Superior temporal gyrus (tissue), 1 donor: ENCODE data around the gene WDR86.

ENCODE experiments used
- DNase-seq: peaks from one replicate; pipeline ENCODE4 v3.0.0-alpha.2; 2016; ENCODE audit errors: extremely low spot score

WDR86 gene

DNA sequence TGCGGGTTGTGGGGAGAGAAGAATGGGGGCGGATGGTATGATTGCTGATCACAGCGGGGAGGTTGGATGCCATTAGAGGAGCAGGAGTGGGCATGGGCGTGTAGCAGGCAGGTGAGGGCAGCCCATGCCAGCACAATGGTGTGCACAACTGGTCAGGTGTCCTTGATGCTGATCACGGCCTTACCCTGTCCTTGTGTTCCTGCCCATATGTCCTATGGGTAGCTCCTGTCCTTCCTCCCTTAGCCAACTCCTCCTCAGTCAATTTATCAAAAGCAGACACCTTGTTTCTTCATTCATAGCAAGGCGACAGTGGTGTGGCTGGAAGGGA, 30.7 kb downstream of the WDR86 start:
- DNase-seq, result no peak

DNA sequence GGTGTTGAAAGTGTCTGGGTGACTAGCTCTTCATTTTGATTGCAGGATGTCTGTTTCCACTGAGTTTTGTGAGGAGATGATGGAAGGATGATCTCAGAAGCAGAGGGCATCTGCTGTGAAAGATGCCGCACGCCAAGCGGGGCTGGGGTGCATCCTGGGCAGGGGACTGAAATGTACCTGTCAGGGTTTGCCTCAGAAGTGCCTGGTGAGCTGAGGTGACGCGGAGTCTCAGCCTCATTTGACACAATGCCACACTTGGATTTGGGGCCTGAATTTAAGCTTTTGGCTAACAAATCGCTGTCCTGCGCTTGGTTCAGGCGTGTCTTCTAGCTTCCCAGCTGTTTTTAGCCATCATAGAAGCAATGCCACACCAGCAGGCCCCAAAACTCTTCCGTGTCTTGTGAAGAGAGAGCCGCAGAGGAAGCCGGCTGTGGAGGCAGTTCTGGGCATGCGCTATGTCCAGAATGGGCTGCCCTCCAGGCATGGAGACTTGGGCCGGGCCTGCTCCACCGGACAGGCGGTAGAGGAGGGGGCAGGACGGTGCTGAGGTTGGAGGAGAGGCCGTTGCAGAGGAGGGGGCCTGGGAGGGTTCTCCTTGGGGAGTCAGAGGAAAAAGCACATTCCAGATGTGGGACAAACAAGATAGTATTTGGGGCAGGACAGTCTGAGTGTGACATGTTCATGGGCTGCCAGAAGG, 31.2 kb downstream of the WDR86 start:
- DNase-seq, result no peak

DNA sequence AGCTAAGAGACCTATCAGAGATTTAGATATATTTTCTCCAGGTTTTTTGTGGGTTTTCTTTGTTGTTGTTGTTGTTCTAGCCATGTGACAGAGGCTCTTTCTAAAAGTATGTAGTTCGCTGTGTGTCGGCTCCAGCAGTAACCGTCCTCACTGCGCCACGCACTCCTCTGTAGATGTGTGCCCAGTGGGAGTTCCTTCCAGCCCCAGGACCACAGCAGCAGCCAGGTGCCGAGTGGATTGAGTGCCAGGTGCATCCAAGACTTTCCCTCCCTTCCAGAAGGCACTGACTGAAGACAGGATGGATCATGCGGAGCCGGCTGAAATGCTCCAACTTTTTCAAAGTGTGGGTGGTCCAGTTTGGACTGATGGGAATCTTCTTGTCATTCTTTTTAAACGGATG, 31.8 kb downstream of the WDR86 start:
- DNase-seq, result no peak

DNA sequence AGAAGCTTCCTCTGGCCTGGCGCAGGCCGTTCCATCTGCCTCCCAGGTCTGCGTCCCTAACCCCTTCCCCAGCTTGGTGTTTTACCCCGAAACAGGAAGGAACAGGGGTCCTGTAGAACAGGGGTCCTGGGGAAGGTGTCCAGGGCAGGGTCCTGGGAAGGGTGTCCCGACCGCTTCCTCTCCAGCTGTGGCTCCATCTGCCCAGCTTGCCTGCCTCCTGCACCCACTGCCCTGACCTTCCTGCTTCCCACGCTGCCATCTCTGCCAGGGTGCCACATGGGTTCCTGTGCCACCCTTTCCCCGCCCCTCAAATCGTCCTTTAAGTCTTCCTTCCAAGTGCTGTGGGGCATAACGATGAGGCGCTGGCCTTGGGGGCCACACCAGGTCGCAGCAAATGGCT, 32.4 kb downstream of the WDR86 start:
- no peak for DNase-seq

DNA sequence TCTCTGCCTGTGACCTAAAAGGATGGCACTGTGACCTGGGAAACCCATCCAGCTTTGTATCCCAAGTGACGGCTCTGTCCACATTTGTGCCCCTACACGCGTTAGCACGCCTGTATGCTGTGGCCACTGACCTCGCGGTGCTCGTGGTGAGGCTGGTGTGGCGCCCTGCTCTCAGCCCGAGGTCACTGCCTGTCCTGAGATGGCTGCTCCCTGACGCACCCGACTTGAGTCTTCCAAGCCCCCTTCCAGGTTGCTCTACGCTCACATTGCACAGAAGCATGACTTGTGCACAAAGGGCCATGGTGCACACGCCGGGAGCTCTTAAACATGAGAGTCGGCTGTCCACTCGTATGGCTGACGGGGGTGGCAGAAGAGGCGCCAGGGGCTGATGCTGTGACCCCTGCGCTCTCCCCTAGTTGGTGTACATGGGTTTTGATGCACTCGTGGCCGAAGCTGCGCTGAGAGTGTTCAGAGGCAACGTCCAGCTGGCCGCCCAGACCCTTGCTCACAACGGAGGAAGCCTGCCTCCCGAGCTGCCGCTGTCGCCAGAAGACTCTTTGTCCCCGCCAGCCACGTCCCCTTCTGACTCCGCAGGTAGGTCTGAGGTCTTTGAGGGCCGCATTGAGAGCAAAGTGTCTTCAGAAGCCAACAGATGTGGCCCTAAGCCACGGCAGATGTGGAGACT, 33.5 kb downstream of the WDR86 start:
- no peak for DNase-seq

DNA sequence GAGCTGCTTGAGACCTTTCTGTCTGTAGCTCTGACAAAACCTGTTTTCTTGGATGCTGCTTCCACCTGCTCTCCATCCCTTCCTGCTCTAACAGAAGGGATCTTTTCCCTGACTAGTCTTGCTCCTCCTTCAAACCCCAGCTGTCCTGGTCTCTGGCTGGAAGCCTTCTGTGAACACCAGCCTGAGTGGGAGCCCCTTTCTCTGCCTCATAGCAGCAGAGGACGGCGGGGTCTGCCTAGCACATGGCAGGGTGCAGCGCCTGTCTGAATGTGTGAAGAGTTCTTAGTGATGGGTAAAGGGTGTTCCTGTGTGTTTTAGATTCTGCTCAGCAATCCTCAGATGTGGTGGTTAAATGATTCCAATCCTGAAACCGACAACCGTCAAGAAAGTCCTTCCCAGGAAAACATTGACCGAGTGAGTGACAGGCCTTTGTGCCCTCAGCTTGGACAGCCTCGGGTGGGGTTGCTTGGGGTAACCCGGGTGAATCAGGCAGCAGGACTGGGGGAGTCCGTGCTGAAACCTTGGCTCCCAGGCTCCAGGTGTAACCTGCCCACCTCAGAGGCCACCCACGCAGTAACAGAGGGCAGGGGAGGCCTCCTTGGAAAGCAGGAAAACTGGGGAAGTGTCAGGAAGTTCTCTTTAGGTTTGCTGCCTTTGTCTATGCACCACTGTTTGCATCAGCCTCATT, 34.2 kb downstream of the WDR86 start:
- no peak for DNase-seq

DNA sequence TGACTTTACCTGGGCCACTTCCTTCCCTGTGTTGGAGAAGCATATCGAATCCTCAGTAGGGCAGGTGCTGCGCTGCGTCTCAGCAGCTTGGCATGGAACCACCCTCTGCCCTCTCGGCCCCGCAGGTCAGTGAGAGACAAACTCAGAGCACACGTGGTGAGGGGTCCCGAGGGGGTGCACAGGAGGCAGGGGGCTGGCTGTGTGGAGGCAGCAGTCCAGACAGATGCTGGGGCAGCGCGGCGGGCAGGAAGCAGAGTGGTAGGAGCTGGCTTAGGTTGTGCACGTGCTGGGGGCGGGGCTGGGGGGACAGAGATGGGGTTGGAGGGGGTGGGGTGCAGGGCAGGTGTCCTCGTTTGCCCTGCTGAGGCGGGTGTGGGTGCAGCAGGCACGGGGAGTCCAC, 35.1 kb downstream of the WDR86 start:
- DNase-seq, result no peak

DNA sequence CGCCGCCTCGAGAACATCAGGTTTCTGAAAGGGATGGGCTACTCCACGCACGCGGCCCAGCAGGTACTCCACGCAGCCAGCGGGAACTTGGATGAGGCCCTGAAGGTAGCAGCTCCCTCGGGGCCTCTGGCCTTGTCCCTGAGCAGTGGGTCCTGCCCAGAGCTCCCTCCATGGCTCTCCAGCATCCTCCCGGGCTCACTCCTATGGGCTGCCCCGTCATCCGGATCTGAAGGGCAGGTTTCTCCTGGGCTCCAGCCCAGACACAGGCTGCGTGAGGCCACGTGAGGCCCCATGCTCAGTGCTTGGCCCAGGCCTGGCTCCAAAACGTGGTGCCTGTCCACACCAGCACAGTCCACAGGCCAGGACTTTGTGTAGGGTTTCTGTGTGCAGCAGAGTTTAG, 35.7 kb downstream of the WDR86 start:
- DNase-seq, result no peak

DNA sequence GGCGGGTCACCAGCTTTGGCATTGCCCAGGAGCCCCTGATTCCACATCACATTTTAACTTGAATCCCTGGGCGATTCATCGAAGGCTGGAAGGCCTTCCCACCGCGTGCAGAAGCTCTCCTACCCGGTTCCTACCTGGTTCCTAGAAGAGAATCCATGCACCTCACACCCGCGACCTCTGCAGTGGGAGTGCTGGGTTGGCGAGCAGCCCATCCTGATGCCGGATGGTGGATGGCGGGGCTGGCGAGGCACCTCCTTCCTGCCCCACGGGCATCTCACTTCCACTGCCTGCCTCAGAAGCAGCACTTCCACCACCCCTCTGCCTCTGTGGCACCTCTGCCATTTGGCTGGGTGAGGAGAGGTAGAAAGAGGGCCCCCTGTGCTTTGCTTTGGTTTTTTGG, 36.2 kb downstream of the WDR86 start:
- no peak for DNase-seq

DNA sequence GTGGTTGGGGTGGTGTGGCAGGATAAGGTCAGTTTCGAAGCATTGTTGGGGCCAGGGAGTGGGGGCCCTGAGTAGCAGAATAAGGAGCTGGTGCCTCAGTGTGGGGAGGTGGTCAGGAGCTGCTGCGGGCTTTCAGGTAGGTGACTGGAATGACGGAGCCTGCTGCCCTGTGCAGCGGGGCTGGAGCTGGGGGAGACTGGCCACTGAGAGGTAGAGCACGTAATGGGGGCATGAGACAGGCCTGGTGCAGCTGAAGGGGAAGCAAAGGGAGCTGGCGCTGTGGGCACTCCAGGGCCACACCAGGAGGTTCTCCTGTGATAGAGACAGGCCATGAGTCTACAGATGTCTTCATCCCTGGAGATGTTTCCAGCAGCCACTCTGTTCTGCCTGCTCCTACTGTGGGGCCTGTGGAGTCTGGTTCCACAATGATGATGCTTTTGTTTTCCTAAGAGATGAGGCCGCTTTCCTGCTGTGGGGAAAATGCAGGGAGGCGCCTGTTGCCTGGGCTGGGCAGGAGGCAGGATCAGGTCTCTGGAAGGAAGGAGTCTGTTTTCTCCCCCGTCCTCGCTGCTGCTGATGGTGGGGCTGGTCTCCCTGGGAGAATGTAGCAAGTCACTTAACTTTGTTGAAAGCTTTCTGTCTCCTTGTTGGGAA, 37.1 kb downstream of the WDR86 start:
- DNase-seq, result no peak

DNA sequence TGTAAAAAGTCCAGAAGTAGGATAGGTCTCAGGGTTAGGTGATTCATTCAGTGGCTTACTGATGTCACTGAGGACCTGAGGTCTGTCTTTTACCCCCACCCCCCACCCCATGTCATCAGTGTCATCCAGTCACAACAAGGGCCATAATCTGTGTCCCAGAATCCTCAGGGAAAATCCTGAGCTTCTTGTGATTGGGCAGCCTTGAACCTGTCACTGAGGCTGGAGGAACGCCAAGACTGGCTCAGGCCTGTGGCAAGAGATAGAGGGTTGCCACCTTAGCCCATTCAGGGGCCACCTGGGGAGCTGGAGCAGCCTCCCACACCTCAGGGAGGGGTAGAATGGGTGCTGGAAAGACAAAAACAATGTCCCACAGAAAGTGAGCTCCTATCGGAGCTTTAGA, 38.6 kb downstream of the WDR86 start:
- no peak for DNase-seq

DNA sequence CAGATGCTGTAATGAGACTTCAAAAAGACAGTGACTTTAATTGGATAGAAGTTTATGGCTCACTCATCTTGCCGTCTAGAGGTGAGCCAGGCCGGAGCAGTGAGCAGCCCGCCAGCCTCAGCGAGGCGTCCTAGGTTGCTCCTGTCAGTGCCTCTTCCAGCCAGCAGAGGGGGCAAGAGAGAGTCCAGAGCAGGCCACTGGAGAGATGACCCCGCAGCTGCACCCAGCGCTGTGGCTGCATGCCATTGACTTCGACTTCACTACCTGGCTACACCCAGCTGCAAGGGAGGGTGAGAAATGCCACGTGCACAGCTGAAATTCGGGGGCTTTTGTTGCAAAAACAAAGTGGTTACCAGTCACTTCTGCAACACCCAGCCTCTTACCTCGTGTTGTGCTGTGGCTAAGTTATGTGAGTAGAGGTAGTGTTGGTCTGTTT, 41.7 kb downstream of the WDR86 start:
- DNase-seq, result peak; percentile 84

DNA sequence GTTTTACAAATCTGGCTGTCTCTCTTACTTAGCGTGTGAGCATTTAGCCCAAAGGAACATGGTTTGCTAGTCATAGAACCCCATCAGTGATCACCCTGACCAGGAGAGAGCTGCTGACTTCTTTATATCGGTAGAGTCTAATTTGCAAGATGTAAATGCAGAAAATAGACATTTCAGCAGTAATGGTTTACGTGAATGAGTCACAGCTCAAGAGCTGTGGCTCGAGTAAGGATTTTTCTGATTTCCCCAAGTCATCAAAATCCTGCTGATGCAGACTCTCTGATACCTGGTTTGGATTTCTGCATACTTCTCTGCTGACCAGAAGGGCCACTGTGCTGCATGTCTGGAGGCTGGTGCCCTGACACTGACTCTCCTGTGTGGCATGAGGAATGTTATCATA, 42.6 kb downstream of the WDR86 start:
- peak; percentile 12 for DNase-seq

DNA sequence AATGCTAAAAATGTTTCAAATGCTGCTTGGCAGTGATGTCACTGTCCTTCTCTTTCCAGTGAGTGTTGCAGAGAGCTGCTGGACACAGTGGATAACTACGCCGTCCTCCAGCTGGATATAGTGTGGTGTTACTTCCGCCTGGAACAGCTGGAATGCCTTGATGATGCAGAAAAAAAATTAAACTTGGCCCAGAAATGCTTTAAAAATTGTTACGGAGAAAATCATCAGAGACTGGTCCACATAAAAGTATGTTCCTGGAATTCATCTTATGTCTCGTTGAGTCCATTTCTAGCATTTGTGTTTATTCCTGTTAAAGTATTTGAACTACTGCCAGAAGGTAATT, 43.0 kb downstream of the WDR86 start:
- no peak for DNase-seq

DNA sequence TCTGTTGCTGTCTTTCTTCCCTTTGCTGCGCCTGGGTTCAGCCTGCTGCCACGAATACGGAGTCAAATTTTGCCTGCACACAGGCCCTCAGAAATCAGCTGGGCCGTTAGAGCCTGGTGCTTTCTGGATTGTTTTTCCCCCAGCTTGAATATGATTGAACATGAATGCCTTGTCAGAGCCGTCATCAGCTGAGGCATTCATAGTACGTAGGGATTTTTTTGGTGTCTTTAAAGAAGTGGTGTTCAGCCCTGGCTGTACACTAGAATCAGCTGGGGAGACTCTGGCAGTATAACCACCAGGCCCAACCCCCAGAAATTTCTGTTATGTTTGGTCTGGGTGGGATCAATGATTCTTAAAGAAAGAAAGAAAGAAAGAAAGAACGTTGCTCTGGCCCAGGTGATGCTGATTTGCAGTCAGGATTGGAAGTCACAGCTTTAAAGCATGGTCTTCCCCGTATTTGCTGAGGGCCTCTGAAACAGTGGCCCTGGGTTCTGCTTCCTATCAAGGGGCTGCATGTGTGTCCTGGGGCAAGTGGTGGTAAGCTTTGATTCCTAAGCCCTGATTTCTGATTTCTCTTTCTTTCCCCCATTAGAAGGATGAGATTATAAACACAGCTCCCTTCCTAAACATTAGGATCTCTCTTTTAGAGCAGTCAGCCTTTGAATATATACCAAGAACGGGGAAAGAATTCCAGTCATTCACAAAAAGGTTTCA, 43.5 kb downstream of the WDR86 start:
- peak; percentile 11 for DNase-seq

DNA sequence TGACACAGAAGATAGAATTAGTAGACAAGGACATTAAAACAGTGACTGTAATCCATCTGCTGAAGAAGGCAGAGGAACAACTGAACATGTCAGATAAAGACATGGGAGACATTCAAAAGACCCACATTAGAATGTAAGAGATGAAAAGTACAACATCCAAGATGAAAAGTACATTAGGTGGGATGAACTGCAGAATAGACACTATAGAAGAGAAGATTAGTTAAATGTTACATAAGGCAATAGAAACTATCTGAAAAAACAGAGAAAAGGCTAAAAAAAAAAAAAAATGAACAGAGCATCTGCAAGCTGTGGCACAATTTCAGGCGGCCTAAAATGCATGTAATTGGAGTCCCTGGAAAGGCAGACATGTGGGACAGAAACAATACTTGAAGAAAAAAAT, 46.7 kb downstream of the WDR86 start:
- DNase-seq, result no peak

DNA sequence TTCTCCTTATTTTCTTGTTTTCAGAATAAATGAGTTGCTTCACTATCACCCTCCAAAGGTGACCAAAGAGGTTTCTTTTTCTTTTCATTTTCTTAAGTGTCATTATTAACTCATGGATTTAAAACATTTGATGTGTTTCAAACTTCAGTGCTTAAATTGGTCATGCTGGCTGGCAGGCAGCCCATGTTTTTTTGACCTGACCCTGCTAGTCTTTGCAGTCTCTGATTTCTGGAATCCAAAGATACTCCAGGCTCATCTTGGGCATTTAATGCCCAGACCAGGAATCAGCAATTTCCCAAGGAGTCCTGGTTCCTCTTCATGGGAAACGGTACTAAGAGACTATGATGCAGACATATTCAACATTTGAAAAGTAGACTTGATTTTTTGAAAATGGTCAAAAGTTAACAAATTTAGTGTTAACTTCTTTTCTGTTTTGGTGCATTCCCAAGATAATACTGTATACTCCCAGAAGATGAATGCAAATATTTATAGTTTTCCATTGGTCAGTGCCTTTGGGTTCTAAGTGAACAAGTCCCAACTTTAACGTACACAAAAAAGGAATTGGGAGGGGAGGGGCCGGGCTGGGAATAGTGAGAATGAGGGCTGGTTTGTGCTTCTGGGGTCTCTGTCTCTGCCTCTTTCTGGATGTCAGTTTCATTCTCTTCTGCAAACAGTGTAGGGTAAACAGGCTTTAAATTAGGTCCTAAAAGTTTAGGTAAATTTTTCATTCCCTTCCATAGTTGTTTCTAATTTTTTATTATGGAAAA, 48.5 kb downstream of the WDR86 start:
- no peak for DNase-seq

DNA sequence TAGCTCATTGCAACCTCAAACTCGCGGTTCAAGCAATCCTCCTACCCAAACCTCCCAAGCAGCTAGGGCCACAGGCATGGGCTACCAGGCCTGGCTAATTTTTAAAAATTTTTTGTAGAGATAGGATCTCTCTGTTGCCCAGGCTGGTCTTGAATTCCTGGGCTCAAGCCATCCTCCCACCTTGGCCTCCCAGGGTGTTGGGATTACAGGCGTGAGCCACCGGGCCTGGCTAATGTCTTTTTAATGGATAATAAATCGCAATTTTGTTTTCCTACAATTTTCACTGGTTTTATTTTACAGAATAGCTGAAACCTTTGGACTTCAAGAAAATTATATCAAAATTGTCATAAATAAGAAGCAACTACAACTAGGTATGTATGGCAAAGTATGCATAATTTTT, 57.3 kb downstream of the WDR86 start:
- no peak for DNase-seq

DNA sequence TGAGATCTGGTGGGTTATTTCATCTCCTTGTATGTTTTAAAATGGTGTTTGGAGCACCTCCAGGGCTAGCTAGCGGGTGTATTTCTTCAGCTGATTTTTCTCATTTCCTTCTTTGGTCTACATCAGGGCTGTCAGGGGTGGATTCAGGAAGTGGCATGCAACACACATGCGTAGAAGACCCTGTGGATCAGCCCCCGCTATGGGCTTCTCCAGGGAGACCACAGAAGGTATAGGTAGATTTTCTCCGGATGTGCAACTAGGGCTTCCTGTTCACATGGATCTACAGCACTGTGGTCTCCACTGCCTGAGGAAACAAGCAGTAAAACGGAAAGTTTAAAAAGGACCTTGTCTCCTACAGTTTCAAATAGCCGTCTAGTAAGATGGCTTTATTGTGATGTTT, 57.9 kb downstream of the WDR86 start:
- no peak for DNase-seq

DNA sequence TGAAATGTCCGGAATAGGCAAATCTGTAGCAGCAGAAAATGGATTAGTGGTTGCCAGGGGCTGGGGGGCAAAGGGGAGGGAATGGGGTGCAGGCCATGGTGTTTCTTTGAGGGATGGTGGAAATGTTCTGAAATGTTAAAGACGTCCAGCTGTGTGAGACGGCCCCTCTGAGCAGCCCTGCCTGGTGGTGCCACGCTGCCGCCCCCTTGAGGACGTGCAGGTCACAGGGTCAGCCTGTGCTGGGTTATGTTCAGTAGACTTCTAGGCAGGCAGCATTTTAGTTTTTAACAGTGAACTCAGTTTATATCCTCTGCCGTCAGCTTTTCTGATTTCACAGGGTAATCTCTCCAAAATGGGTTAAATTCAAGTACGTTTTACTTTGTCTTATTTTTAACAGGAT, 58.8 kb downstream of the WDR86 start:
- no peak for DNase-seq

DNA sequence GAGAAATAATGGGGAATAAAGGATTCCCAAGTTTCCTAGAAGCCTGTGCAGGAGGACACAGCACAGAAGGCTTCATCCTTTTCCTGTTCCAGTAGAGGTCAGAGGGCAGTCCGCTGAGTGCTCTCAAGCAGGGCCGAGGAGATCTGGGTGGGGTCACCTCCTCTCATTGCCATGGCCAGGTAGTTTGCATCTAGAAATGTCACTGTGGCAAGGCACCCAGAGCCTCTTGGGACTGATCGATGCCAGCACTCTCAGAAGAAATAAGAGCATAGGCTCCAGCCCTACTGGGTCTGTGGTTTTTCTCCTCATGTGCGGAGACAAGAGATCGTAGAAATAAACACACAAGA, 60.4 kb downstream of the WDR86 start:
- DNase-seq, result no peak

DNA sequence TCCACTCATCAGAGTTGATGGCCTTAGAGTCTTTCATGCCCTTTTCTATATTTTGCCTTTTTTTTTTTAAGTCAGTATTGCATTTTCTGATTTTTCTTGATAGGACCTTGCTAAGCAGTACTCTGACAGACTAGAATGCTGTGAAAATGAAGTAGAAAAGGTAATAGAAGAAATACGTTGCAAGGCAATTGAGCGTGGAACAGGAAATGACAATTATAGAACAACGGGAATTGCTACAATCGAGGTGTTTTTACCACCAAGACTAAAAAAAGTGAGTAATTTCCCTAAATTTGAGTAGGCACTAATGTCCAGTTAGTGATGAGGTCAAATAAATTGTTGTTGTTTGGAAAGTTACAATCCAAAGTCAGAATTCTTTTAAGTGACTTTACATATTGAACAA, 60.9 kb downstream of the WDR86 start:
- no peak for DNase-seq
